HG03066 (cell line): ENCODE measurements around the gene LMNTD2.

ENCODE experiments used
- ATAC-seq: cut with Tn5 transposase; IDR thresholded peaks from one replicate; pipeline ENCODE4 v1.9.1; 2021; ENCODE audit warnings: low read depth; ENCODE audit not compliant: unreplicated experiment

LMNTD2 gene

DNA sequence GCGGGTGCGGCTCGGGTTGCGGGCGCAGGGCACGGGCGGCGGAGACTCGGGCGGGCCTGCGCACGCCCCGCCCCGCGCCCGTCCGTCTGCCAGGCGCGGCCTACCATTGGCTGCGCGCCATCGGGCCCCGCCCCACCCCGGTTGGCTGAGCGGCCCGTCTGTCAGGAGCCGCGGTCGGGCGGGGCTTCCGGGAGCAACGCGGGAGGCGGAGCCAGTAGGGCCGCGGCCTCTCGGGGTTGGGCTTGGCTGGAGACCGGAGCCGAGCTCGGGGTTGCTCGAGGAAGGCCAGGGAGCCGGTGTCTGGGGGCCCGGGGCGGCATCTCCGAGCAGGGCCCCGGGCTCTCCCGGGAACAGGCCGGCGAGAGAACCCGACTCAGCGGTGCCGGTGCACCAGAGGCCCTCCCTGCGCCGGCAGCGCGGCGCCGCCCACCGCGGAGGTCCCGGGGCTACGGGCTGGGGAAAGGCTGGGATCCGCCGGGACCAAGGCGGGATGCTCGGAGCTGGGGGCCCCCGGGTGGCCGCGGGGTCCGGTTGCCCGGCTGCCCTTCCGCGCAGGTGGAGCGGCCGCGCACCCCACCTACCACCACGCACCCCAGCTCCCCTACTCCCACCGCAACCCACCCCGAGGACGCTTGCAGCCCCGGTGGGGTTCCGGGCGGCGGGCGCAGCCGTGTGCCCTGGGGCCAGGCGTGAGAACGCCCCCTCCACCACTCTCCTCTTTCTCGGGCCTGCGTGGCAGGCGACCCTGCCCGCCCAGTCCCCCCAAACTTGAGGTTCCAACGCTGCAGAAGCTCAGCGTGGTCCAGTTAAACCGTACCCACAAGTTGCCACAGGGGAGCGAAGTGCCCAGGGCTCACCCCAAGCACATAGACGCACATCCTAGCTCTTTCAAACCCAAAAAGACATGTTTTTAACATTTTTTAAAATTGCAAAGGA is 24.8 kb downstream of the LMNTD2 start, which contains the start of gene HRAS:
Gene HRAS (minus strand): TSS at position 58 of the 936 bp plus-strand sequence.
- ATAC-seq = peak; percentile 57

DNA sequence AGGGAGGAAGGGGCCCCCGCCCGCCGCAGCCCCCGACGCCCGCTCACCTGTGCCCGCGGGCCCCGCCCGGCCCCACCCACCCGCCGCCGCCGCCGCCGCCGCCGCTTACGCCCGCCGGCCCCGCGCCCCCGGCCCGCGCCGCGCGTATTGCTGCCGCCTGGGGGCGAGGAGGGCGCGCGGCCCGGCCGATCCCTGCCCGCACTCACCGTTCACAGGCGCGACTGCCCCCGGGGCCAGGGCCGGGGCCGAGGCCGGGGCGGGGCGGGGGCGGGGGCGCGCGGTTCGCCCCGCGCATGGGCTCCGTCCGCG is 25.4 kb downstream of the LMNTD2 start:
- ATAC-seq = peak; percentile 5

DNA sequence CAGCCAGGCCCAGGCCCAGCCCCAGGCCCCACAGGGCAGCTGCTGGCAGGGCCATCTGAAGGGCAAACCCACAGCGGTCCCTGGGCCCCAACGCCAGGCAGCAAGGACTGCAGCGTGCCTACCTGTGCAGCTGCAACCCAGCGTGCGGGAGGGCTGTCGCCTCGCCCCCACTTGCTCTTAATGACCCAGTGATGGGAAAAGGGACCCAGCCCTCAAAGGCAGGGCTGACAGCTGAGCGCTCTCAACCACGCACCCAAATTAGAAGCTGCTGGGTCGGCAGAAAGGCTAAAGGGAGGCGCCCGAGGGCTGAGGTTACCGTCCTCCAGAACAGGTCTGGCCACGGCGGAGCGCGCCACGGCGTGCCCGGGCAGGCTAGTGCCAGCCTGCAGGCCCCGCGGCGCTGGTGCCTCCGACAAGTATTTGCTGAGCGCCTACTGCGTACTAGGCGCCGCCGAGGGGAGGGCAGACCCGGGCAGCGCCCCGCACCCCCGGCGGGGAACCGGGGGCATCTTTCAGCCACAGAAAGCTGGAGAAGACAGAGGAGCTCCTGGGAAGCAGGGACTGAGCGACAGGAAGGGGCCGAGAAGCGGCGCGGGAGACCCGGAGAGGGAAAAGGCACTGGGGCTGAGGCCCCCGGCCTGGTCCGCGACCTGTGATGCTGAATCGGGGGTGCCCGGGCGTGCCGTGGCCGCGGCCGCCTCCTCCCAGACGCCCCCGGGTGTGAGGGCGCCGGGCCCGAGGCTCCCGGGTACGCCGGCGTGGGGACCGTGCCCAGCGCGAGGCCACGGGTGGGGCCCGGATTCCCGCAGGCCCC is 25.9 kb downstream of the LMNTD2 start:
- ATAC-seq = no peak

DNA sequence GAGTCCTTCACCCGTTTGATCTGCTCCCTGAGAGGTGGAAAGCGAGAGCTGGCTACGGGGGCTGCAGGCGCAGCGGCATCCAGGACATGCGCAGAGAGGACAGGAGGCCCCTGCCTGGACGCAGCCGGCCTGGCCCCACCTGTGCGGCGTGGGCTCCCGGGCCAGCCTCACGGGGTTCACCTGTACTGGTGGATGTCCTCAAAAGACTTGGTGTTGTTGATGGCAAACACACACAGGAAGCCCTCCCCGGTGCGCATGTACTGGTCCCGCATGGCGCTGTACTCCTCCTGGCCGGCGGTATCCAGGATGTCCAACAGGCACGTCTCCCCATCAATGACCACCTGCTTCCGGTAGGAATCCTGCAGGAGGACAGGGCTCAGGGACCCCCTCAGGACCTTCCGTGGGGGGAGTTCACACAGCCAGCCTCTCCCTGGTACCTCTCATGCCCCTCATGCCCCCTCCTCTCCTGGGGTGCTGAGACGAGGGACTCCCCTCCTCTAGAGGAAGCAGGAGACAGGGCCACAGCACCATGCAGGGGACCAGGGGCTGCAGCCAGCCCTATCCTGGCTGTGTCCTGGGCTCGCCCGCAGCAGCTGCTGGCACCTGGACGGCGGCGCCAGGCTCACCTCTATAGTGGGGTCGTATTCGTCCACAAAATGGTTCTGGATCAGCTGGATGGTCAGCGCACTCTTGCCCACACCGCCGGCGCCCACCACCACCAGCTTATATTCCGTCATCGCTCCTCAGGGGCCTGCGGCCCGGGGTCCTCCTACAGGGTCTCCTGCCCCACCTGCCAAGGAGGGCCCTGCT is 26.7 kb downstream of the LMNTD2 start:
- no peak for ATAC-seq

DNA sequence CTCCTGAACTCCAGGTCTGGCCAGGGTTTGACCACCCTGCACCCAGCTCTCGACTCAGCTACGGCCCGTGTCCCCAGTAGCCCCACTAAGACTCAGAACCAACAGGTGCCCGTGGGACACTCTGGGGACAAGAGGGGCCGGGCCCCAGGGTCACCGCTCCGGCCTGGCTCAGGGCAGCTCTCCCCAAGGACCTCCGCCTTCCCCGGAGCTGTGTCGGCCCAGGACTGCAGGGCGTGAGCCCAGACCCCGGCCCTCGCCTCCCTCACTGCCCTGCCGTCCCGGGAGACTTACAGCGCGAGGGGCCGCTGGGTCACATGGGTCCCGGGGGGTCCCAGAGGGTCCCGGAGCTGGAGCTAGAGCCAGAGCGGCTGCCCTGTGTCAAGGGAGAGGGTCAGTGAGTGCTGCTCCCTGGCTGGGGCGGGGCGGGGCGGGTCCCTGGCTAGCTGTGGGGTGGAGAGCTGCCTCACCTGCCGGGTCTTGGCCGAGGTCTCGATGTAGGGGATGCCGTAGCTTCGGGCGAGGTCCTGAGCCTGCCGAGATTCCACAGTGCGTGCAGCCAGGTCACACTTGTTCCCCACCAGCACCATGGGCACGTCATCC is 27.5 kb downstream of the LMNTD2 start:
- ATAC-seq = no peak

DNA sequence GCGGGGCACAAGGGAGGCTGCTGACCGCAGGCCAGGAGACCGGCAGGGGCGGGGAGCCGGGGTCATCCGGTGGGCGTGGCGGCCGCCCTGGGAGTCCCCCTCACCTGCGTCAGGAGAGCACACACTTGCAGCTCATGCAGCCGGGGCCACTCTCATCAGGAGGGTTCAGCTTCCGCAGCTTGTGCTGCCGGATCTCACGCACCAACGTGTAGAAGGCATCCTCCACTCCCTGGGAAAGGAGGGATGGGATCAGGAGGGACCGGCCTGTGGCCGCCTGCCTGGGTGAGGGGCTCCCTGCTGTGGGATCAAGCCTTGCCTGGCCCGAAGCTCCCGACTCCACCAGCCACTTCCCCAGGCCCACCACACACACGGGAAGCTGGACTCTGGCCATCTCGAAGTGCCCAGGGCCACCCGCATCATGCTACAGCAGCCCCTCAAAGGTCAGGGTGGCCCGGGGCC is 28.0 kb downstream of the LMNTD2 start:
- ATAC-seq = no peak

DNA sequence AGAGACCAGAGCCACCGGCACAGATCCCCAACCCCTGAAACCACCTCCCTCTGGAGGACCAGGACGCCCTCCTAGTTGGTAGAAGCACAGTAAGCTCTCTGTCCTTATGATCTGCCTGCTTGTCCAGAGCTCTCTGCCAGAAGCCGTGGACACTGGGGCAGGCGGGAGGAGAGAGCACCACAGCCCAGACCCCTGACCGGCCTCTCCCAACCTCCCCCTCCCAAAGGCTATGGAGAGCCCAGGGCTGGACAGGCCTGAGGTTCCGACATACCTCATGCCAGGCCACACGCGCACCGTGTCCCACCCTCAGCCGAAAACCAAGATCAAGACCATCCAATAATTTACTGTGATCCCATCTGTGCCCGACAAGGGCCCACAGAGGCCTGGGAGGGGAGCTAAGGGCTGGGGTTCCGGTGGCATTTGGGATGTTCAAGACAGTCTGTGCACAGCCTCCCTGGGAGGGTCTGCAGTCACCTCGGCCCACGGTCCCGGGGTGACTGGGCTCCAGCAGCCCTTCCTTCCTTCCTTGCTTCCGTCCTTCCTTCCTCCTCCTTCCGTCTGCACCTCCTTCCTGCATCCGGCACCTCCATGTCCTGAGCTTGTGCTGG is 28.5 kb downstream of the LMNTD2 start:
- no peak for ATAC-seq

DNA sequence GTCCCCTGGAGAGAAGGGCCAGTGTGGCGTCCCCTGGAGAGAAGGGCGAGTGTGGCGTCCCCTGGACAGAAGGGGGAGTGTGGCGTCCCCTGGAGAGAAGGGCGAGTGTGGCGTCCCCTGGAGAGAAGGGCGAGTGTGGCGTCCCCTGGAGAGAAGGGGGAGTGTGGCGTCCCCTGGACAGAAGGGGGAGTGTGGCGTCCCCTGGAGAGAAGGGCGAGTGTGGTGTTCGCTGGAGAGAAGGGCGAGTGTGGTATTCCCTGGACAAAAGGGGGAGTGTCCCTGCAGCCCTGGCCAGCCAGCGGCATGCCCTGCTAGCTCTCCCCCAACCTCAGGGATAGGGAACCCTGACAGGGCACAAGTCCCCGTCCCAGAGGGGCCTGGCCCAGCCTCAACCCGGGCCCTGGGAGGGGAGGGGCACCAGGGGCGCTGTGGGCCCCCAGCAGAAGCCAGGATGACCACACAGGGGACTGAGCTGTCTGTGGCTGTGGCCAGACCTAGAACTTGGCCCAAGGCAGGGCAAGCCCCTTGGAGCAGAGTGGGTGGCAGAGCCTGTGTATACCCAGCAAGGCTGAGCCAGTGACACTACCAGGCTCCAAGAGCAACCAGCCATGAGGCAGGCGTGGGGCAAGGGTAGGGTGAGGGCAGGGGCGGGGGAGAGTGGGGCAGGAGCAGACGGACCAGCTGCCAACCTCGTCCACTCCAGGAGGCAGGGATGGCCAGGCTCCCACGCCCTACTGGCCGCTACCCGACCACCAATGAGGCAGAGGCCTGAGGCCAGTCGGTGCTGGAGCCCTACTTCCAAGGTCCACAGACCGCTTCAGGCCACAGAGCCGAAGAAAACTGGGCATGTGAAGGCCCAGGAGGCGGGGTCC is 29.3 kb downstream of the LMNTD2 start:
- no peak for ATAC-seq

DNA sequence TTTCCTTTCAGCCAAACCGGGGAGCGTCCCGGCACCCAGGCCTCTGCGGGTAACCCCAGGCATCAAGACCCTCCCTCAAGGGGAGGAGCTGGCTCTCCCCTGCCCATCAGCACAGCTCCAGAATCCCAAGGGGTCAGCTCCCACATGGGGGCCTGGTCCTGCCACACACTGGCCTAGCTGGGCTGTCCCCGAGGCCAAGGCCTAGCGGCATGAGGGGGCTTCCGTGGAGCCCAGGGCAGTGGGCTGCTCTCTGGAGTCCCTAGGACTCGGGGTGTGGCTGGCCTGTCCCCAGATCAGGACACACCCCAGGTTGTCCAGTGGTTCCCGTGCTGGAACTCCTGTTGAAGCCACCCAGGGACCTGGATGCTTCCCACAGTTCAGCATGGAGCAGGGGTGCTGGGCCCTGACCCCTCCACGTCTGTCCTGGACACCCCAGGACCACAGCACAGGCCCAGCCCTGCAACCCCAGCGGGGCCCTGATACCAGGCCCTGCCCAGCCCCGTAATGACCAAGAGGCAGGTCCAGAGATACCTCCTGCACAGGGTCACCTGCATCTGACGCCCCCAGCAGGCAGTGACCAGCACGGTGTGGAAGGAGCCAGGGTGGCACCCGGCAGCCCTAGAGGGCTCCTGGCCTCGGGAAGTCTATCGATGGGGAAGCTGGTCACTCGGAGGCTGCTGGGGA is 30.7 kb downstream of the LMNTD2 start:
- ATAC-seq = no peak

DNA sequence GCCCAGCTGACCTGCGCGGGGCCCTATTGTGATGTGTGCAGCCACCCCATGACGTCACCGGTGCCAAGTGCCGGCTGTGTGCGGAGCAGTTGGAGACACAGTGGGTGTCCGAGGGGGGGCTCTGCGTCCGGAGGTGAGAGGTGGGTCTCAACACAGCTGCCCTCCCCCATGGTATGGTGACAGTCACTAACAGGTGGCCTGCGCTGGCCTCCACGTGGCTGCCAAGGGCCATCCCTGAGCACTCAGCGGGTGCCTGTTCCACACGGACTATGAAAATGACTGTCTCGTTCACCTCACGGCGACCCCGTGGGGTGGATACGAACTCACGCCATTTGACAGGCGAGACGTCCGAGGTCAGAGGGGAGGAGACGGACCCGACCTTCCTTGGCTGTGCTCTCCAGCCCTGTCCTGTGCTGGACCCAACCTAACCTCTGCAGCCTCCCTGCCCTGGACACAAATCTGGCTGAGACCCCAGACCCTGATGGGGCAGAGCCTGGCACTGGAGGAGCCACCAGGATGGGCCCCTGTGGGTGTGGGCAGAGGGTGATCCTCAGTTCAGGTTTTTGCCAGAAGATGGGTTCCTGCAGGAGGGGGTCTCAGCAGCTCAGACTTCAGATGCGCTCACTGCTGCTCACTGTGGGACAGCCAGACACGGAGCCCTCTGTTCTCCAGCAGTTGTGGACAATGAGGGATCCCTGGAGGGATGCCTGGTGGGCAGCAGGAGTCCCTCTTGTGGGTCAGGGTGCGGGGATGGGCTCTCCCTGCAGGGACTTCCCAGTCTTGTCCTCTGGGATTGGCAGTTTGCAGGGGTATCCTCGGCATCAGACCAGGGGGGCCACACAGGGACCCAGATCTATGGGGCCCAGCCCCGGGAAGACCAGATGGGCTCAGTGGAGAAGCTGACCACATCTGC is 31.5 kb downstream of the LMNTD2 start:
- ATAC-seq = no peak

DNA sequence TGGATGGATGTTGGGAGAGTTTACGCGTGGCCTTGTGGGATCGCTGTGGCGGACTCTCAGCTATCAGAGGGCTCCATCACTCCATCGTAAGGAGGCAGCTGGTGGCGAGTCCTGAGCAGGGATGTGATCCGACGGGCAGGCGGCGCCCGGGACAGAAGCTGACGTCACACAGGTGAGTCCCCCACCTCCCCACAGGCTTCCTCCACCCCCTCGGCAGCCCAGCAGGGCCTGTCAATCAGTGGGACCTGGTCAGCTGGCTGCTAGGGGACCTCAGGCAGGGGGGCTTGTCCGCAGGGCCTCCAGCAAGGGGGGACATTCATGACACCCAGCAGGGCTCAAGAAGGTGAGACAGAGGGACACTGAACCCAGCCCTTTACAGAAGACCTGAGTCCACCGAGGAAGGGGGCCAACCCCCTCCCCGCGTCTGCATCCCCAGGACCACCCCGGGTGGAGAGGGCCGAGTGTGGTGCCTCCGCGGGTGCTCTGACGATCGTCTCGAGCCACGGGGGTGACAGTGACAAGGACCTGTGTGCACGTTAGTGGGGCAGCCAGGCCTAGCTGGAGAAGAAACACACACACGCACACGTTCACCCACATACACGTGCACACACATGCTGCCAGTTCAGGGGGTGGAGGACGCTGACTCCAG is 32.2 kb downstream of the LMNTD2 start:
- no peak for ATAC-seq

DNA sequence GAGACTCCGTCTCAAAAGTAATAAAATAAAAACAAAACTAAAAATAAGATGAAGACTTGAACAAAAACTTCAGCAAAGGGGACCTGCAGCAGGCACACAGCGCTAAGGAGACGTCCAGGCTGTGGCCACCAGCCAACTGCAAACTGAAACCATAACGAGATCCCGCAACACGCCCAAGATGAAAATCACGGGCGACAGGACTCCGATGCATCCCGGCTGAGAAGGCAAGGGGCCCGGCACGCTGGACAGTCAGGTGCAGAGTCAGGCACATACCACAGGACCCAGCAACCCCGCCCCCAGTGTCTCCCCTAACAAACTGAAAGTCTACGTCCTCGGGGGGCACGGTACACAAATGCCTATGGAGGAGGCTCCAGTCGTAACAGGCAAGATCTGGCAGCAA is 34.3 kb downstream of the LMNTD2 start:
- ATAC-seq = no peak

DNA sequence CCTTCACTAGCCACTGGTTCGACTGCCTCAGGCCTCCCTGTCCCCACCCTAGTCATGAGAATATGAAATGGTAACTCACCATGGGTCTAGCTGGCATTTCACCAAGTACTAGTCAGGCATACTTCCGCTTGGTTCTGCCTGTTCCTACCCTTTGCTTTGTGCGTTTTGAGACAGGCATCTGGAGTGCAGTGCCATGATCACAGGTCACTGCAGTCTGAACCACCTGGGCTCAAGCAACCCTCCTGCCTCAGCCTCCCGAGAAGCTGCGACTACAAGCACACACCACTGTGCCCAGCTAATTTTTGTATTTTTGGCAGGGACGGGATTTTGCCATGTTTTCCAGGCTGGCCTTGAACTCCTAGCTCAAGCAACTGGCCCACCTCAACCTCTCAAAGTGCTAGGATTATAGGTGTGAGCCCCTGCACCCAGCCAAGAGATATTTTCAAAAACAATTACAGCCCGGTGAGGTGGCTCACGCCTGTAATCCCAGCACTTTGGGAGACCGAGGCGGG is 39.3 kb downstream of the LMNTD2 start:
- no peak for ATAC-seq

DNA sequence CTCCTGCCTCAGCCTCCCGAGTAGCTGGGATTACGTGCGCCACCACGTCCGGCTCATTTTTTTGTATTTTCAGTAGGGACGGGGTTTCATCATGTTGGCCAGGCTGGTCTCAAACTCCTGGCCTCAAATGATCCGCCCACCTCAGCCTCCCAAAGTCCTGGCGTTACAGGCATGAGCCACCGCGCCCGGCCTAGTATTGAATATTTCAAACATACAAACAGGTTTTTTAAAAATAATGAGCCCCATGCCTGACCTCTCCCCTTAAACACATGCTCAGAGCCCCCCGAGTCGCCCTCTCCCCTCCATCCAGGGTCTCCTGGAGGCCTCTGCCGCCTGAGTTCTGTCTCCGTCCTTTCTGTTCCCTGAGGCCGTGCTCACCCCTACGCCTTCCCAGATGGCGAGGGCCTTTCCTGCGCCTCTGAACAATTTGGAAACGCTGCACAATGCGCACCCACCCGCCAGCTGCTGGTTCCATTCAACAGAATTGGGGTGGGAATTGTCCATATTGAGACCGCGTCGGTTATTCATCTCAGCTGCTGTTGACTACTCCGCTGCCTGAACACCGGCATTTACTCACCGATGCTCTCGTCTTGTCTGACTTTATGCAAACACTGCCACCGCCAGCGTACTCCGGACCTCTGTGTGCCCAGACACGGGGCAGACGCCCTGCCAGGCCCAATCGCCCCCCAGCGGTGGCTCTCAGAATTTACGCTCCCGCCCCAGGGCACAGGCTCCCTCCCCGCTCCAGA is 39.9 kb downstream of the LMNTD2 start:
- no peak for ATAC-seq

DNA sequence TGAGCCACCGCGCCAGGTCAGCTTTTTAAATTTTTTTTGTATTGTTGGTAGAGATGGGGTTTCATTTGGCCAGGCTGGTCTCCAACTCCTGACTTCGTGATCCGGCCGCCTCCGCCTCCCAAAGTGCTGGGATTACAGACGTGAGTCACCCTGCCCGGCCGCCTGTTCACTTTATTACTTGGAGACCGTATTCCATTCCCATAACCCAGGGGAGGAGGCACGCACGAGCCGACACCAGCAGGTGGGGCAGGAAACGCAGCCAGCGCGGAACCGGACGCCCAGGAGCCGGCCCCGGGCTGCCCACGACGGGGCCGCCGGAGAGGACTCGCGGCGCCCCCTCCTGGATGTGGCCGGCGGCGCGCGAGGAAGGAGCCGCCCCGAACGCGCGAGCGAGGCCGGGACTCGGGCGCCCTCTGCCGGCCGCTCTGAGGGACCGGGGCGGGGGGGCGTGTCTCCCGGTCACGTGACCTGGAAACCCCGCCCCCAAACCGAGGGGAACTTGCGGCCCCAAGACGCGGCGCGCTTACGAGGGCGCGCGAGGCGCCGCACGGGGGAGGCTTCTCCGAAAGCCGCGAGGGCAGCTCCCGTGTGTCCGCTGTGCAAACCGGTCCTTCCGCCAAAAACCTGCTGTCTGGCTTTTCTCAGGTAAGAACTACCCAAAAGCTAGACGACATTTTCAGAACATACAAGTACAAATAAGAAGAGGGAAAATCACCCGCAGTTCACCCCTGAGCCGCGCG is 41.9 kb downstream of the LMNTD2 start:
- peak; percentile 75 for ATAC-seq
